Activated CD8-positive, alpha-beta memory T cell treated with anti-CD3 and anti-CD28 coated beads for 48 hours (primary cell): ENCODE results near the gene GARIN3.
"Not testable (repeated sequence)": the region's sequence is repeated elsewhere in the genome, so short reads cannot be mapped to it uniquely, and the experiment has no call there.

Source experiments
- DNase-seq, 3 experiments: peaks; one replicate each; pipeline ENCODE4 v3.0.0-alpha.2; 2020; ENCODE audit warnings: low read depth in 2 of 3, low spot score in 2 of 3

The GARIN3 gene

DNA sequence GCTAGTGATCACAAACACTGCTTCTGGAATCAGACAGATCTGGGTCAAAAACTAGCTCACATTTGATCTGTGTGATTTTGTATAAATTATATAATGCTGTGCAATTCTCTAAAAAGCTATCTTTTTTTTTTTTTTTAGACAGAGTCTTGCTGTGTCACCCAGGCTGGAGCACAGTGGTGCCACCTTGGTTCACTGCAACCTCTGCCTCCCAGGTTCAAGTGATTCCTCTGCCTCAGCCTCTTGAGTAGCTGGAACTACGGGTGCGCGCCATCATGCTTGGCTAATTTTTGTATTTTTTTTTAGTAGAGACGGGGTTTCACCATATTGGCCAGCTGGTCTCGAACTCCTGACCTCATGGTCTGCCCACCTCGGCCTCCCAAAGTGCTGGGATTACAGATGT is 19.1 kb upstream of the GARIN3 start:
- not testable (repeated sequence) for DNase-seq

DNA sequence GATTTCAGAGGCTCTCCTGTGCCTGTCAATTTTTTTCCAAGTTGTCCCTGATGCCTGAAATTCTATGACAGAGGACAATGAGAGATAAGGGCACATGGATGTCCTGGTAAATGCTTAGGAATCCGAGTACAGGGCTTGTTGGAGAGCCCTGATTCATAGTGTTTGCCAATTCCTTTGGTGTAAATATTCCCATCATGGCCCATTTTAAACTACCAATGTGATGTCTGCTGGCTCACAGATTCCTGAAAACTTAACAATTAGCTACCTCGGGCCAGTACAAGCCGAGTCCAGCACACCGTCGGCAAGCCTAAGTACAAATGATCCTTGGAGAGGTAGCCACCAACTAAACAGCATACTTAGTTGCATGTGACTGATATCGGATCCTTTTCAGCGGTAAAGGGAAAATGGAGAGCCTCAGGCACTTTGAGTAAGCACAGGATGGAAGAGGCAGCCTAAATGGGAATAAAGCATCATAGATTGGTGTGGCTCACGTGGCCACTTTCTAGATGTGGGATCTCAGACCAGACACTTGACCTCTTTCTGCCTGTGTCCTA is 18.1 kb upstream of the GARIN3 start:
- DNase-seq, result no peak

GRCh38 chr5:157182143-157182757 is 16.2 kb upstream of the GARIN3 start:
- no peak for DNase-seq

DNA sequence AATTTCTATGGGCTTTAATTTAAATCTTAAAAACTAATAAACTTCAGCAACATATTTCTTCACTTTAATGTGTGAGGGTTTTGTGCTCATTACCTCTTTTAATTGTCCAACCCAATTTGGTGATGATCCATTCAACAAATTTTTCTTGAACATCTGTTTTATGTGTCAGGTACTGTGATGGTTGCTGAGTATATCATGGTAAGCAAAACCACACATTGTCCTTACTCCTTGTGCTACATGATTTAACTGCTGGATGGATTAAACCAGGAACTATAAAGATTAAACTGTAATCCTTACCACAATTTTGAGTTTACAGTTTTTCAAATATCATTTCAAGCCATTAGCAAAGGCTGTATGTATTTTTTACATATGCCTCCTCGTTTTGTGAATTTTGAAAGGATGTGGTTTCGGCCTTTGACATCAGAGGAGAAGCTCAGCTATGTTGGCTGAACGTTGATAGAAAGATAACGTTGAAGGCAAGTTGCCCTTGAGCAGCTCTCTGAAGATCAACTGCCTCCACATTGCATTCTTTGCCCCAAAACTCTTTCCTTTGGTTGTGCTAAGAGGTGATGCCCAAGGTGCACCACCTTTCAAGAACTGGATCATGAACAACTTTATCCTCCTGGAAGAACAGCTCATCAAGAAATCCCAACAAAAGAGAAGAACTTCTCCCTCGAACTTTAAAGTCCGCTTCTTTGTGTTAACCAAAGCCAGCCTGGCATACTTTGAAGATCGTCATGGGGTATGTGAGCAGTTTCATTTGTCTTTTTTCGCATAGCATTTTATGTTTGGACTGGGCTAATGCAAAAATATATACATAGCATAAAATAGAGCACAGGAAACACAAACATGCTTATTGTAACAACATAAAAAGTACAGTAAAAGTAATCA is 14.6 kb upstream of the GARIN3 start, which contains the start of gene ITK:
ITK (plus strand) TSS at position 467 of the 891 bp plus-strand sequence; CDS start at position 605, 138 bp downstream.
- DNase-seq, result no peak

- DNase-seq, result no peak
Measured at GRCh38 chr5:157178966-157179365, 12.9 kb upstream of the GARIN3 start.

GRCh38 chr5:157177953-157178352 is 11.9 kb upstream of the GARIN3 start:
- no peak for DNase-seq

DNA sequence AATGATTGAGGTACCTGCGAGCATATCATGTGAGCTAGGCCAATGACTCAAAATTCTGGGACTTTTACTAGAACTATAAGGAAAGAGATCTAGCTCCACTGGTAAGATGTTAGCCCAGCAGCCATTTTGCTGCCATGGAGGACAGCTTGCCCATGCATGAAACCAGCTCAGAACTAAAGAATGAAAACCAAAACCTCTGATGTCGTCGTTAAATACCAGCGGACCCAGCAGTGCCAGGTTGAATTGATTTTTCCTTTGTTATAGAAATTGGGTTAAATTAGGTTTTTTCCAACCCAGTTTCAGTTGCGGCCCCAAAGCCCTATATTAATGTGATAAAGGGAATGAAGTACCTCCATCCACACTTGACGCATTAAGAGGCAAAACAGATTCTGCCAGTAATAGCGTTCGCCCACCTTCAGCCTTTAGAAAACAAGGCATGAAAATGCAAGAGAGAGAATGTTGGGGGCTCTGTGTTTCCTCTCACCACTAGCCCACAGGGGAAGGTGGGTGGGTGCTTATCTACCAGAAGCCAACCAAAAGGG is 9.1 kb upstream of the GARIN3 start:
- no peak for DNase-seq

GRCh38 chr5:157172403-157172802 is 6.3 kb upstream of the GARIN3 start:
- DNase-seq, result peak in 2 of 3 experiments; percentile 54 to 77

DNA sequence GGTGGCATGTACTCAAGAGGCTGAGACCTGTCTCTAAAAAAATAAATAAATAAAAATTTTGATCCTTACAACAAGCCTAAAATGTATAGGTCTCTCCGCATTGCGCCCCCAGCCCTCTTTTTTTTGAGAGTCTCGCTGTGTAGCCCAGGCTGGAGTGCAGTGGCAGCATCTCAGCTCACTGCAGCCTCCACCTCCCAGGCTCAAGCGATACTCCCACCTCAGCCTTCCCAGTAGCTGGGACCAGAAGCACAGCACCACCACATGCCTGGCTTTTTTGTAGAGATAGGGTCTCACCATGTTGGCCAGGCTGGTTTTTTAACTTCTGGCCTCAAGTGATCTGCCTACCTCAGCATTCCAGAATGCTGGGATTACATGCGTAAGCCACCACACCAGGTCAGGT is 2.2 kb upstream of the GARIN3 start:
- no peak for DNase-seq

- DNase-seq, result no peak
Measured at GRCh38 chr5:157167214-157167621, 1.2 kb upstream of the GARIN3 start.

DNA sequence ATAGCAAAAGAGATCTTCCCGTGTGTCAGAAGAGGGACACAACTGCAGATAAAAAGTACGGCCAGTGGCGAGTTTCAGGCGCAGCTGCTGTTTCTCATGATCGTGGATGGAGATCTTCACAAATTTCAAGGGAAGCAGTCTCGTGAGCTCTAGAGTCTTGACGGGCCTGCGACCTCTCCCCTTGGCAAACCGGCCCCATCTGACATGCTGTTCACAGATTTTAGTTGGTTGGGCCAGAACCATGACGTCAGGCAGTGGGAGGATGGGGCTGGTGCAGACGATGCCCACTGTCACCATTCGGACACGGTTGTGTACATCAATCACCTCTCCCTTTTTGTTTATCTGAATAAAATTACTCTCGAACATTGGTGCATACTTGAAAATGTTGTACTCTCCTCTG is 396 bp downstream of the GARIN3 start:
- no peak for DNase-seq

DNA sequence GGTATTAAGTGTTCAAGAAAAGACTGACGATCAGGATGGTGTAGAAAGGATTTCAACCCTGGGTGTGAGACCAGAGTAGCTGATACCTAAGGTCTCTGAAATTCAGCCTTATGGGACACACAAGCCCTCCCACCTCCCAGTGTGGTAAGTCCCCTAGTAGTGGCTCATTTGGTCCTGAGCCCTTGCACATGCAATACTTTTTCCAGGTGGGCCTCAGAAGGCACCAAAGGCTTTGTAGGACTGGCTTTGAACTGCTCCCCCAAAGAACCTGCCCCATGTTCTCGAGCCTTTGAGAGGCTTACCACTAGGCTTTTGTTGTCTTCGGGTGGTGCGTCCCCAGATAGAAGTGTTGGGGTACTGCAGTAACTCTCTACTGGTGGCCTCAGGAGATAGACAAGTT is 803 bp downstream of the GARIN3 start:
- DNase-seq, result no peak

DNA sequence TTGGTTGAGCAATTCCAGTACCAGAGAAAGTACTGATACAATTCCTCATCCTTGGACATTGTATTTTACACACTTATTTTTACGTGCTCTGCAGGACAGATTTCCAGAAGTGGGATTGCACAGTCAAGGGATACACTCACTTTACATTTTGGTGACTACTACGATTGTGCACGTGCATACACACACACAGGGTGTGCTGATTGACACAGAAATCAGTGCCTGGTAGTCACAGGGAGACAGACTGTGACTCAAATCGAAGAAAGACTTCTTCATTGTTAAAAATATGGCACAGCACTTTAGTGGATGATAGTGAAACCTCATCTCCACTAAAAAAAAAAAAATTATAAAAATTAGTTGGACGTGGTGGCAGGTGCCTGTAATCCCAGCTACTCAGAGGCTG is 1.5 kb downstream of the GARIN3 start:
- DNase-seq, result no peak

GRCh38 chr5:157162919-157163510 is 3.0 kb downstream of the GARIN3 start:
- DNase-seq, result no peak

- DNase-seq, result no peak
Measured at GRCh38 chr5:157161996-157162395, 4.1 kb downstream of the GARIN3 start.

DNA sequence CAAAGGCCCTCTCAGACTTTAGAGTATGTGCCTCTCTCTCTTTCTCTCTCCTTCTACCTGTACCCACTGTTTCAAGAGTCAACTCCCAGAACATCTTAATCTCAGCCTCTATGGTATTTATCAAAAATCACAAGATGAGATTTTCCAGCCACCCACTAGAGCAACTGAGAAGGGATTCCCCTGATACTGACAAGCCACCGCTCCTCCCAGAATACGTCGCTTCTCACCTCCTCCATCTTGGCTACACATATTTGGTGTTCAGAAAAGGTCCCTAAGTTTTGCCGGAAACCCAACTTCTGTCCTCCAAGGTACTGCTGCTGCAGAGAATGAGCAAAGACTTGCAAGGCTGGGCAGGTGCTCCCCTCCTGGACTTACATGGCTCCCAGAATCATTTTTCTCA is 6.1 kb downstream of the GARIN3 start:
- no peak for DNase-seq

GRCh38 chr5:157159209-157159751 is 6.8 kb downstream of the GARIN3 start:
- no peak for DNase-seq

DNA sequence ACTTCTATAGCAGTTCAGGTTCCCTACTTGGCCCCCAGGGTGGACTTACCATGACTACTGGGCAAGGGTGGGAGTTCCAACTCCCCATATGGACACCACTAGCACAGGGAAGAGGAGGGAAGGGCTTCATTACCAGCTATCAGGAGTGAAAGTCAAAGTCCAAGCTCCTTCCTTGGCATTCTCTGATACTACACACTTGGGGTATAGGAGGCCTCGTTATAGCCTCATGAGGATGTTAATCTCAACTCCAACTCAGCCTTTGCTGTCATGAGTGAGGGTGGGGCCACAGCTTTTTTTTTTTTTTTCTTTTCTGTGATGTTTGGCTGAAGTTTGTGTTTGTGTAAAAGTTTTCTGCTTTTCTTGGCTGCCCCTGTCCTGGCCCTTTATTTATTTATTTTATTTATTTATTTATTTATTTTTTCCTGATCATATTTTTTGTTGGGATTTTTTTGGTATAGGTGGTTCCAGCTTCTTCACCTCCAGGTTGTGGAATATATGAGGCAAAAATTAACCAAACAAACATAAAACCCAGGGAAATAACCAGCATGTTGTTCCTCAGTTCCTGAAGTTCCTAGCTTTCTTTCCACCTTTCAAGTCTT is 8.7 kb downstream of the GARIN3 start:
- DNase-seq, result no peak

DNA sequence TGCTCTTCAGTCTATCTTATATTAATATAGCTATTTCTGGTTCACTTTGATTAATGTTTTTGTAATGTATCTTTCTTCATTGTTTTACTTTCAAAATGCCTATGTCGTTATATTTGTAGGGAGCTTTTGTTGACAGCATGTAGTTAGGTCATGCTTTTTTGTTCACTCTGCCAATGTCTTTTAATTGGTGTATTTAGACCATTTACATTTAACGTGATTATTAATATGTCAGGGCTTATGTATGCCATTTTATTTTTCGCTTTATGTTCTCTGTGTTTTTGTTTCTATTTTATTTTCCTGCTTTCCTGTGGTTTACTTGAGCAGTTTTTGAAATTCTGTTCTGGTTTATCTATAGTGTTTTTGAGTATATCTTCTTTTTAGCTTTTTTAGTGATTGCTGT is 10.8 kb downstream of the GARIN3 start:
- no peak for DNase-seq

DNA sequence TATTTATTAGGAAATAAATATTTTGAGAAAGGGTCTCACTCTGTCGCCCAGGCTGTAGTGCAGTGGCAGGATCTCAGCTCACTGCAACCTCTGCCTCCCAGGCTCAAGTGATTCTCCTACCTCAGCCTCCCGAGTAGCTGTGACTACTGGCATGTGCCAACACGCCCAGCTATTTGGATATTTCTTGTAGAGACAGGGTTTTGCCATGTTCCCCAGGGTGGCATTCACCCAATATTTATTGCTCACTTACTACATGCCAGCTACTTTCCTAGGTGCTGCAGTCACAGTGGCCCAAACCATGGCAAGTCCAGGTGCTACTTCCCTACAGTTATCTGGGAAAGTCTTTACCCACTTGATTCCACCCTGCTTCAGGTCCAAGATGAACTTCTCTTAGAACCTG is 15.1 kb downstream of the GARIN3 start:
- DNase-seq, result no peak
